HepG2 (cell line): ENCODE data around the gene LASP1. TPM values are rescaled to one million over a fixed set of nuclear protein-coding genes. Genes with fewer than 3 reads are reported as not detected.

Experiments used
- AHR ChIP-seq: IDR thresholded peaks from 2 replicates; pipeline ENCODE4 v1.6.1; 2018; ENCODE audit warnings: missing genetic modification reagents, missing compliant biosample characterization
- CENPT ChIP-seq: sonication (generic); formaldehyde crosslinking; IDR thresholded peaks from 2 replicates; pipeline ENCODE4 v1.8.0; 2022; ENCODE audit warnings: low read depth, mild to moderate bottlenecking, moderate library complexity, missing genetic modification reagents
- HOXA5 ChIP-seq: sonication (generic); formaldehyde crosslinking; IDR thresholded peaks from 2 replicates; pipeline ENCODE4 v1.4.0; 2020; ENCODE audit warnings: missing genetic modification reagents
- KLF12 ChIP-seq: sonication (generic); formaldehyde crosslinking; IDR thresholded peaks from 2 replicates; pipeline ENCODE4 v1.4.0; 2020; ENCODE audit warnings: missing genetic modification reagents, borderline replicate concordance
- NR2F2 ChIP-seq: IDR thresholded peaks from 2 replicates; pipeline ENCODE4 v1.6.1; 2012; ENCODE audit warnings: low read depth, inconsistent platforms, borderline replicate concordance
- PTBP1 ChIP-seq: fragments of 200-400 bp; formaldehyde crosslinking; IDR thresholded peaks from 2 replicates; pipeline ENCODE4 v1.6.1; 2018; ENCODE audit warnings: low read length, low read depth; ENCODE audit not compliant: poor library complexity, severe bottlenecking
- REPIN1 ChIP-seq: sonication (generic); formaldehyde crosslinking; IDR thresholded peaks from 2 replicates; pipeline ENCODE4 v1.8.0; 2022; ENCODE audit warnings: missing genetic modification reagents, low read depth, mild to moderate bottlenecking, borderline replicate concordance
- SNAI1 ChIP-seq: sonication (generic); formaldehyde crosslinking; IDR thresholded peaks from 2 replicates; pipeline ENCODE4 v1.5.0; 2020; ENCODE audit warnings: mild to moderate bottlenecking, missing genetic modification reagents, borderline replicate concordance
- TP53 ChIP-seq: sonication (generic); formaldehyde crosslinking; conservative IDR thresholded peaks from 2 replicates; pipeline ENCODE4 v1.4.0; 2020; ENCODE audit warnings: missing genetic modification reagents
- ZBTB37 ChIP-seq: sonication (generic); formaldehyde crosslinking; IDR thresholded peaks from 2 replicates; pipeline ENCODE4 v1.4.0; 2020; ENCODE audit warnings: mild to moderate bottlenecking, missing genetic modification reagents
- ZHX1 ChIP-seq: sonication (generic); formaldehyde crosslinking; IDR thresholded peaks from 2 replicates; pipeline ENCODE4 v1.8.1; 2022; ENCODE audit warnings: low read depth, mild to moderate bottlenecking, missing genetic modification reagents
- ZNF292 ChIP-seq: sonication (generic); formaldehyde crosslinking; IDR thresholded peaks from 2 replicates; pipeline ENCODE4 v1.8.1; 2022; ENCODE audit warnings: mild to moderate bottlenecking, low read depth, missing genetic modification reagents, borderline replicate concordance
- ZNF451 ChIP-seq: sonication (generic); formaldehyde crosslinking; IDR thresholded peaks from 2 replicates; pipeline ENCODE4 v1.5.0; 2020; ENCODE audit warnings: mild to moderate bottlenecking, missing genetic modification reagents
- ZNF607 ChIP-seq: sonication (generic); formaldehyde crosslinking; IDR thresholded peaks from 2 replicates; pipeline ENCODE4 v1.5.1; 2020; ENCODE audit warnings: missing genetic modification reagents, mild to moderate bottlenecking, borderline replicate concordance
- ZNF652 ChIP-seq: IDR thresholded peaks from 2 replicates; pipeline ENCODE4 v1.6.1; 2016; ENCODE audit warnings: low read depth, borderline replicate concordance
- polyA plus RNA-seq, 8 experiments: library from polyadenylated mRNA; depleted of rRNA in 3 of 8; stranded (reverse) in 7 of 8; unstranded in 1 of 8; fragments of >200 nt; fragmentation: Illumina TruSeq in 4 of 8; extraction: Trizol in 4 of 8; gene quantifications; 2 replicates each; pipeline versions ENCODE4 v1.2.1 to v1.2.3, GENCODE V29; 2011 to 2016; ENCODE audit warnings: low read depth in 4 of 8, missing spikeins in 1 of 8, mixed read lengths in 1 of 8; ENCODE audit not compliant: insufficient read depth in 1 of 8
- total RNA-seq, 5 experiments: library from RNA; depleted of rRNA; stranded (reverse); fragments of >200 nt; fragmentation: Illumina TruSeq; extraction: Trizol; gene quantifications; 2 replicates each; pipeline ENCODE4 v1.2.3, GENCODE V29; 2016; ENCODE audit warnings: low read depth in 1 of 5
- TF ChIP-seq, protein P1 (sequence below): sonication (generic); formaldehyde crosslinking; IDR thresholded peaks from 2 replicates; pipeline ENCODE4 v1.5.0; 2020; ENCODE audit warnings: missing genetic modification reagents
- TF ChIP-seq, protein P2 (sequence below): sonication (generic); formaldehyde crosslinking; IDR thresholded peaks from 2 replicates; pipeline ENCODE4 v1.4.0; 2020; ENCODE audit warnings: low read depth, missing genetic modification reagents
- TF ChIP-seq, protein P3 (sequence below): sonication (generic); formaldehyde crosslinking; IDR thresholded peaks from 2 replicates; pipeline ENCODE4 v1.8.0; 2022; ENCODE audit warnings: mild to moderate bottlenecking, missing genetic modification reagents

Gene LASP1
- total and polyA plus RNA-seq, 2 of the 13 experiments (the other 11 are each of a cell fraction or from before 2014, with no cell fraction given) = 70.1 to 97.0 TPM

- TF ChIP-seq, protein P1, sequence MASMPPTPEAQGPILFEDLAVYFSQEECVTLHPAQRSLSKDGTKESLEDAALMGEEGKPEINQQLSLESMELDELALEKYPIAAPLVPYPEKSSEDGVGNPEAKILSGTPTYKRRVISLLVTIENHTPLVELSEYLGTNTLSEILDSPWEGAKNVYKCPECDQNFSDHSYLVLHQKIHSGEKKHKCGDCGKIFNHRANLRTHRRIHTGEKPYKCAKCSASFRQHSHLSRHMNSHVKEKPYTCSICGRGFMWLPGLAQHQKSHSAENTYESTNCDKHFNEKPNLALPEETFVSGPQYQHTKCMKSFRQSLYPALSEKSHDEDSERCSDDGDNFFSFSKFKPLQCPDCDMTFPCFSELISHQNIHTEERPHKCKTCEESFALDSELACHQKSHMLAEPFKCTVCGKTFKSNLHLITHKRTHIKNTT (CRISPR knock-in tag) = no peak
- TF ChIP-seq ZNF607 (CRISPR knock-in tag) (no peak), PTBP1 (no peak), ZNF652 (CRISPR knock-in tag) (no peak), HOXA5 (no peak), CENPT (CRISPR knock-in tag) (no peak), ZHX1 (CRISPR knock-in tag) (no peak), SNAI1 (no peak), KLF12 (0 out of 2 replicates have a peak, but pooled peaks have one; percentile 13), REPIN1 (CRISPR knock-in tag) (0 out of 2 replicates have a peak, but pooled peaks have one; percentile 35), TP53 (CRISPR knock-in tag) (no peak), ZNF451 (CRISPR knock-in tag) (no peak), ZBTB37 (CRISPR knock-in tag) (no peak), AHR (CRISPR knock-in tag) (no peak), ZNF292 (no peak), NR2F2 (no peak)
- TF ChIP-seq, protein P2, sequence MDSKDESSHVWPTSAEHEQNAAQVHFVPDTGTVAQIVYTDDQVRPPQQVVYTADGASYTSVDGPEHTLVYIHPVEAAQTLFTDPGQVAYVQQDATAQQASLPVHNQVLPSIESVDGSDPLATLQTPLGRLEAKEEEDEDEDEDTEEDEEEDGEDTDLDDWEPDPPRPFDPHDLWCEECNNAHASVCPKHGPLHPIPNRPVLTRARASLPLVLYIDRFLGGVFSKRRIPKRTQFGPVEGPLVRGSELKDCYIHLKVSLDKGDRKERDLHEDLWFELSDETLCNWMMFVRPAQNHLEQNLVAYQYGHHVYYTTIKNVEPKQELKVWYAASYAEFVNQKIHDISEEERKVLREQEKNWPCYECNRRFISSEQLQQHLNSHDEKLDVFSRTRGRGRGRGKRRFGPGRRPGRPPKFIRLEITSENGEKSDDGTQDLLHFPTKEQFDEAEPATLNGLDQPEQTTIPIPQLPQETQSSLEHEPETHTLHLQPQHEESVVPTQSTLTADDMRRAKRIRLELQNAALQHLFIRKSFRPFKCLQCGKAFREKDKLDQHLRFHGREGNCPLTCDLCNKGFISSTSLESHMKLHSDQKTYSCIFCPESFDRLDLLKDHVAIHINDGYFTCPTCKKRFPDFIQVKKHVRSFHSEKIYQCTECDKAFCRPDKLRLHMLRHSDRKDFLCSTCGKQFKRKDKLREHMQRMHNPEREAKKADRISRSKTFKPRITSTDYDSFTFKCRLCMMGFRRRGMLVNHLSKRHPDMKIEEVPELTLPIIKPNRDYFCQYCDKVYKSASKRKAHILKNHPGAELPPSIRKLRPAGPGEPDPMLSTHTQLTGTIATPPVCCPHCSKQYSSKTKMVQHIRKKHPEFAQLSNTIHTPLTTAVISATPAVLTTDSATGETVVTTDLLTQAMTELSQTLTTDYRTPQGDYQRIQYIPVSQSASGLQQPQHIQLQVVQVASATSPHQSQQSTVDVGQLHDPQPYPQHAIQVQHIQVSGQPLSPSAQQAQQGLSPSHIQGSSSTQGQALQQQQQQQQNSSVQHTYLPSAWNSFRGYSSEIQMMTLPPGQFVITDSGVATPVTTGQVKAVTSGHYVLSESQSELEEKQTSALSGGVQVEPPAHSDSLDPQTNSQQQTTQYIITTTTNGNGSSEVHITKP (CRISPR knock-in tag) = no peak
- TF ChIP-seq, protein P3, sequence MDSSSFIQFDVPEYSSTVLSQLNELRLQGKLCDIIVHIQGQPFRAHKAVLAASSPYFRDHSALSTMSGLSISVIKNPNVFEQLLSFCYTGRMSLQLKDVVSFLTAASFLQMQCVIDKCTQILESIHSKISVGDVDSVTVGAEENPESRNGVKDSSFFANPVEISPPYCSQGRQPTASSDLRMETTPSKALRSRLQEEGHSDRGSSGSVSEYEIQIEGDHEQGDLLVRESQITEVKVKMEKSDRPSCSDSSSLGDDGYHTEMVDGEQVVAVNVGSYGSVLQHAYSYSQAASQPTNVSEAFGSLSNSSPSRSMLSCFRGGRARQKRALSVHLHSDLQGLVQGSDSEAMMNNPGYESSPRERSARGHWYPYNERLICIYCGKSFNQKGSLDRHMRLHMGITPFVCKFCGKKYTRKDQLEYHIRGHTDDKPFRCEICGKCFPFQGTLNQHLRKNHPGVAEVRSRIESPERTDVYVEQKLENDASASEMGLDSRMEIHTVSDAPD (CRISPR knock-in tag) = no peak
These were observed 3.0 kb downstream of the LASP1 start (continued) for GRCh38 chr17:38872671-38873385.
